SJCRH30 (cell line): ENCODE measurements around the gene RSPO1. TPM values are rescaled to one million over a fixed set of nuclear protein-coding genes. Genes with fewer than 3 reads are reported as not detected.

ENCODE experiments used
- DNase-seq, 2 experiments: peaks; one replicate each; pipeline ENCODE4 v3.0.0-alpha.2; 2015 to 2020
- H3K27ac ChIP-seq: fragments of 250-450 bp; sonication (Bioruptor Pico); 2 replicates; pipeline ENCODE4 v1.5.1; 2020; ENCODE audit warnings: mild to moderate bottlenecking, moderate library complexity
- H3K27me3 ChIP-seq: fragments of 250-450 bp; sonication (Bioruptor Pico); 2 replicates; pipeline ENCODE4 v1.5.1; 2020; ENCODE audit warnings: mild to moderate bottlenecking, moderate library complexity
- H3K36me3 ChIP-seq: fragments of 250-450 bp; sonication (Bioruptor Pico); 2 replicates; pipeline ENCODE4 v1.5.1; 2020; ENCODE audit warnings: mild to moderate bottlenecking, moderate library complexity
- H3K4me1 ChIP-seq: fragments of 250-450 bp; sonication (Bioruptor Pico); 2 replicates; pipeline ENCODE4 v1.5.1; 2020; ENCODE audit warnings: mild to moderate bottlenecking, moderate library complexity
- H3K4me3 ChIP-seq: fragments of 250-450 bp; sonication (Bioruptor Pico); 2 replicates; pipeline ENCODE4 v1.5.1; 2020; ENCODE audit warnings: mild to moderate bottlenecking, moderate library complexity
- H3K9me3 ChIP-seq: fragments of 250-450 bp; sonication (Bioruptor Pico); replicated peaks from 2 replicates; pipeline ENCODE4 v1.5.1; 2020; ENCODE audit warnings: mild to moderate bottlenecking, moderate library complexity
- total RNA-seq: library from RNA; depleted of rRNA; stranded (reverse); fragments of >200 nt; shearing (Covaris generic); gene quantifications from 2 replicates; pipeline ENCODE4 v1.2.3, GENCODE V29; 2014

Gene RSPO1
- total RNA-seq, 1 experiment from 2014 or later, result not detected

DNA sequence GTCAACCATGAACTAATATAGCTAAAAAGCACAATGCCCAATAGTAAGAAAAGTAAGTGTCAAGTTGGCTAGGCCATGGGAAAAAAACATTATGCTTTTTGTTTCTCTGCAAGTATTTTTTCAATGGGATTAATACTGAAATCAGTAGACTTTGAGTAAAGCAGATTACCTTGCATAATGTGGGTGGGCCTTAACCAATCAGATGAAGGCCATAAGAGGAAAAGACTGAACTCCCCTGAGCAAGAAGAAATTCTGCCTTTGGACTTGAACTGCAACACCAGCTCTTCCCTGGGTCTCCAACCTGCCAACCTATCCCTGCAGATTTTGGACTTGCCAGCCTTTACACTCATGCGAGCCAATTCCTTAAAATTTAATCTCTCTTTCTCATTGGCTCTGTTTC lies 6.4 kb upstream of the RSPO1 start:
- no peaks in the 10 kb centered on the region for H3K36me3 ChIP-seq
- no peak overlapping the region for H3K4me3 ChIP-seq
- DNase-seq, result no peak
- no peaks in the 10 kb centered on the region for H3K9me3 ChIP-seq
- H3K4me1 ChIP-seq, result no peaks in the 10 kb centered on the region
- peaks cover 37% of the 10 kb centered on the region for H3K27me3 ChIP-seq
- no peak overlapping the region for H3K27ac ChIP-seq

DNA sequence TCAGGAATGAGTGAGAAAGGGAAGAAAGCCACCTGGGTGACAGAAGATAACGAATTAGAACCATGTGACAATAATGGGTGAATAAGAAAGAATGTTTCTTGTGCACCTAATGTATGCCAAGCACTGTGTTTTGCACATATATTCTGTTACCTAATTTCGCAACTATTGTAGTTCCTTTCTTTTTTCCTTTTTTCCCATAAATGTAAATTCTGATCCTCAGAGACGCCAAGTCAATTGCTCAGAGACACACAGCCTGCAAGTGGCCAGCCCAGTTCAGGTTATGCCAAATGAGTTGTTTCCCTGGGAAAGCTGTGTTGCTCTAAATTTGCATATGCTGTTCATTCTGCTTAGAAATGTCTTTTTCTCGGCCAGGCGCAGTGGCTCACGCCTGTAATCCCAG lies 1.7 kb upstream of the RSPO1 start:
- H3K4me1 ChIP-seq, result no peaks in the 10 kb centered on the region
- H3K9me3 ChIP-seq, result no peaks in the 10 kb centered on the region
- no peak for DNase-seq
- no peaks in the 10 kb centered on the region for H3K36me3 ChIP-seq
- no peak overlapping the region for H3K4me3 ChIP-seq
- no peak overlapping the region for H3K27ac ChIP-seq
- H3K27me3 ChIP-seq, result peaks cover 61% of the 10 kb centered on the region

DNA sequence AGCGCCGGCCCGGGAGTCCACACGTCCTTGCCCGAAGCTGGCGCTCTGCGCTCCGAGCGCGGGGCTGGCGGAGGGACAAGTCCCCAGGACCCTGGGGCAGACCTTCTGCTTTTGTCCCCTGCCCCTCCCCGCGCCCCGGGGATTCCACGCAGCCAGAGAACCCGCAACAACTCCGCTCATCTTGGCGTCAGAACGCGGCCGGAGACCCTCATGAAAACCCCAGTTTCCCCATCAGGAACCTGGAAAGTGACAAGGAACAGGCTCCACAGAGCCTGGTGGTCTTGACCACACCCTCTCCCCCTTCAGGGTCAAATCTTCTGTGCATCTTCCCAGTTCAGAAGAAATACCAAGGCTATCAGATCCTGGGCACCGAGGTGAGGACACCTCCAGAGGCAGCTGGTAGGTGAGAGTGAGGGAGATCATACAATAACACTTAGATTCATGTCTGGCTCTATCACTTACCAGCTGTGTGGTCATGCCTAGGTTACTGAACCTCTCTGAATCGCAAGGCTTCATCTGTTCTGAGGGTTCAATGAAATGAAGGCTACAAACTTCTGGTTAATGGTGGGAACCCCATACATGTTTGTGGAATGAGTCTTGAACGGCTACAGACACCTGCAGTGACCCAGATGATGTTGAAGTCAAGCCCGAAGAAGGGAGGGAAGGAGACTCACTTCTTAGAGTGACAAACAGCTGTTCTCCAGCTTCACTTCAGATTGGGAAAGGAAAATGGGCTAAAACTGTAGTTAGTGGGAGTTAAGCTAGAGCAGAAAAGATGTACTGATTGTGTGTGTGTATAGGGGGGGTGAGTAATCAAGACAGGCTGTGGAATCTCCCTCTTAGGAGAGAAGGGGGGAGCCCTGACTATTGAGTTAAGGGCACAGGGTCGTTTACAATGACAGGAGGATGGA lies 555 bp upstream of the RSPO1 start:
- Histone ChIP-seq H3K27ac (no peak overlapping the region), H3K9me3 (no peaks in the 10 kb centered on the region), H3K4me1 (no peaks in the 10 kb centered on the region), H3K4me3 (no peak overlapping the region), H3K36me3 (no peaks in the 10 kb centered on the region), H3K27me3 (peaks cover 72% of the 10 kb centered on the region)
- no peak for DNase-seq

DNA sequence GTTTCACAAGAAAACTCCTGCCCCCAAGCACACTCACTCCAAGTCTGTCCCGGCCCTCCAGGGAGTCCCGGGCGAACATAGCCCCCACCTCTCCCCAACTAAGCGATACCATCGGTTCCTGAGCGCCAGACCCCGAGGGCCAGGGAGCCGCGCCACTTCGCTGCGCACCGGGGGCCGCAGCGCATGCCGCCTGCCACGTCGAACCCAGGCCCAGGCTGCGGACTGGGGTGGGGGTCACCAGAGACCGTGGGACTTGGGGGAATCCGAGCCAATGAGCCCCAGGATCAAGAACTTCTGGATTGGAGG lies 801 bp downstream of the RSPO1 start:
- Histone ChIP-seq H3K27ac (no peak overlapping the region), H3K4me1 (no peaks in the 10 kb centered on the region), H3K27me3 (peaks cover 80% of the 10 kb centered on the region), H3K36me3 (no peaks in the 10 kb centered on the region), H3K4me3 (no peak overlapping the region), H3K9me3 (no peaks in the 10 kb centered on the region)
- no peak for DNase-seq

DNA sequence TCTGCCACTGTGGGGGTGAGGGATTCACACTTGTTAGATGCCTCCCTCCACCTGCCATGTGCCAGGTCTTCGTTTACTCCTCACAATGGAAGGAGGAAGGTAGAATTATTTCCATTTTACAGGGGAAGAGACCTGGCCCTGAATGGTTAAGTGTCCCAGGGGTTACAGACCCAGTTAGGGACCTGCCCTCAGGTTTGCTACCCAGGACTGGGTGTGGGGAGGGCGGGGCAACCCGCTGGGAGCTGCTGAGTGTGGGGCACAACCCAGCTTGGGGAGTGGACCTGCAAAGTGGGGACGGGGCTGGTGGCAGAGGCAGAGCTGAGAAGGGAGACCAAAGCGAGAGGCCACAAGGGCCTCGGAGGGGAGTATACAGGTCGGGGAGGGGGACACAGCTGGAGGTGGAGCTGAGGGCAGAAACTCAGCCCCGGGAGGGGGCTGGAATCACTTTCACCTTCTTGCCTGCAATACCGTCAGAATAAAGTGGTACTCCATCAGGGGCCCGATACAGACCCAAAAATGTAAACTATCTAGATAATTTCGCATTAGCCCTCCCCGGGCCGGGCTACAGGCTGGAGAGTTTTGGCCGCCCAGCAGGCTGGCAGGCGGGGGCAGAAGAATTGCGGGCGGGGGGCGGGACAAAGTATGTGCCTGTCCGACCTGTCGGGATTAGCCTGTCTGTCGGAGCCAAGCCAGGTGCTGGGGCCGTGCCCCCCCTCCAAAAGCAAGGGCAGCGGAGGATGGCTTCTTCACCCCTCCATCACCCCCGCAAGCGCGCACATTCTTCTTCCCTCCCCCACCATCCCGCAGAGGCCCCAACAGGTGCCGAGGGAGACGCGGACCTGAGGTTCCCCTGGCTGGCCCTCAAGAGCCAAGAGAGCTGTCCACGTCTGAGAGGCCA lies 1.4 kb downstream of the RSPO1 start:
- Histone ChIP-seq H3K36me3 (no peaks in the 10 kb centered on the region), H3K4me3 (no peak overlapping the region), H3K27ac (no peak overlapping the region), H3K9me3 (no peaks in the 10 kb centered on the region), H3K27me3 (peaks cover 86% of the 10 kb centered on the region), H3K4me1 (no peaks in the 10 kb centered on the region)
- DNase-seq, result no peak

DNA sequence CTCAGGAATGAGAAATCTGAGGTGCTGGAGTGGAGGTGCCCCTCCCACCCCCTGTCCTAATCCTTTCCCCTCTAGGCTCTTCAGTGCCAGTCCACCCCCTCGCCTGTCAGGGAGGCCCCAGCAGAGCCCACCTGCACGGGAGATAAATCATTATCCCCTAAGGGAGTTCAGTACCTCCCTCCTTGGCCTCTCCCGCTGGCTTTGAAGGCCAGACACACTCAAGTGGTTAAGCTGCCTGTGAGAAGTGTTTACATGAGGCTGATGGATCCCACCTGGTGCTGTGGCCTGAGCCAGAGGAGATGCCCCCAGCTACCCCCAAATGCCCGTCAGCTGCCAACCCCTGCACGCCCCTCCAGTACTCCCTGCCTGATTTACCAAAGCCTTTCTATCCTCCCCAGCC lies 3.7 kb downstream of the RSPO1 start:
- Histone ChIP-seq H3K27me3 (peaks cover 93% of the 10 kb centered on the region), H3K27ac (no peak overlapping the region), H3K4me1 (no peaks in the 10 kb centered on the region), H3K9me3 (no peaks in the 10 kb centered on the region), H3K4me3 (no peak overlapping the region), H3K36me3 (no peaks in the 10 kb centered on the region)
- peak in 1 of 2 experiments; percentile 15 for DNase-seq

DNA sequence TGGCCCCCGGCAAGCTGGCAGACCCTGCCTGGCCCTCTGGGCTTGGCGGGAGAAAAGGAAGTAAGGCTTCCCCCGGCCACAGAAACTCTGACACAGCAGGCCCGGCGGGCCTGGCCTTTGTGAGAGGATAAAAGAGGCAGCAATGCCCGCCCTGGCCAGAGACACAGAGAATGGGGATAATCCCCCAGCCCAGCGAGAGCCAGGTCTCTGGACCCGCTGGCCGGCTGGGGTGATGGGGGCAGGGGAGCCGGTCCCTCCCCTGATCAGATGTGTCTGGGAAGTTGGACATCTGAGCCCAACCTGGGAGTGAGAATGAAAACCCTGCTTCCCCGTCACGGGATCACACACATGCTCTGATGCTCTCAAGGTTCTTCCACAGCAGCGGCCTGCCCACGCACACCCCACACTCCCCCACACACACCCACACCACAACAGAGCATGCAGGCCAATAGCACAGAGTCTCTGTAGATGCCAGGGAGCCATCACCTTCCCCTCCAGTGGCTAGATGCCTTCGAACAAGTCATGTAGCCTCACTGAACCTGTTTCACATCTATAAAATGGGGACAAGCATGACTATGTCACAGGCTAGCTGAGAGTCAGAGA lies 4.2 kb downstream of the RSPO1 start:
- Histone ChIP-seq H3K9me3 (no peaks in the 10 kb centered on the region), H3K4me1 (no peaks in the 10 kb centered on the region), H3K36me3 (no peaks in the 10 kb centered on the region), H3K27me3 (peaks cover 88% of the 10 kb centered on the region), H3K27ac (no peak overlapping the region), H3K4me3 (no peak overlapping the region)
- DNase-seq, result no peak

DNA sequence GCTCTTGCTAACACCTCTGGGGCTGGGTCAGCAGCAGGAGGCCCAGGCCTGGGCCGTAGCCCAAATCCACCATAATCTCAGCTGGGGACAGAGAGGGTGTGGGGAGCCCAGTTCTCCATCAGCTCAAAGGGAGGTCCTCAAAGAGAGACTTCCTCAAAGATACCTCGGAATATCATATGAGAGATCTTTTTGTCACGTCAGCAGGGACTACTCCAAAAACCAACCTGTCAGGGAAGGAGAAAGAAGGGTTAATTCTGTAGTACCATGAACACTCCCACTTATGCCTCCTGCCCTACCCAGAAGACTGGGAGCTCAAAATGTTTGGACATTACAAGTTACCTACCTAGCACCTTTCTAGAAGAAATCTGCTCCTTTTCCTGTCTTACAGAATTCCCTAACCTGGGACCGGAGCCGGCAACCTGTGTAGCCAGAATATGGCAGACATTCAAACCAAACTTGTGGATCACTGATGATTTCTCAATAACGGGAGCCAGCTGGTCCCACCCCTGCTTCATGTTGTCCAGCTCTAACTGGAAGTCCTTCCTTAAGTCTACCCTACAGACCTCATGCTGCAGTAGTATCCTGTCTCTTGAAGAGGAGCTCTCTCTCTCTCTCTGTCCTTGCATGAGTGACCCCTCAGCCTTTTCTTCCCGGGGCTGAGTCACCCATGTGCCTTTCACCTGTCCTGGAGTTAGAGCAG lies 4.8 kb downstream of the RSPO1 start:
- H3K27me3 ChIP-seq, result peaks cover 82% of the 10 kb centered on the region
- no peak overlapping the region for H3K4me3 ChIP-seq
- H3K27ac ChIP-seq, result no peak overlapping the region
- H3K9me3 ChIP-seq, result no peaks in the 10 kb centered on the region
- no peaks in the 10 kb centered on the region for H3K36me3 ChIP-seq
- no peaks in the 10 kb centered on the region for H3K4me1 ChIP-seq
- DNase-seq, result no peak

DNA sequence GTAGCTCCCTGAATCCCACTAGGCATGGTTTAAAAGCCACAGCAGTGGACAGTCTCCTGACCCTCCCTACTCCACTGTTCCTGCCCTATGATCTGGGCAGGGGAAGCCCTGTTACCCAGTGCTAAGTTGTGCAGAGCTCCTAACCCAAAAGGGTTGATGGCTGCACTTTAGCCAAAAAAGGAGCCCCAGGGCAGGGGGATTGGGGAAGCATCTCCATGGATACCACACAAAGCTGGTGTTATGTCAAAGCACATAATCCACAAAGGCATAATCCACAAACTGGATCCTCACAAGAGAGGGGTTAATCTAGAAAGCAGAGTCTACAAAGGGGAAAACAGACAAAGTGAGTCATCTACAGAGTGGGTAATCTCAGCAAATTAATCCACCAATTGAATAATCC lies 5.7 kb downstream of the RSPO1 start:
- Histone ChIP-seq H3K36me3 (no peaks in the 10 kb centered on the region), H3K27me3 (peaks cover 73% of the 10 kb centered on the region), H3K27ac (no peak overlapping the region), H3K4me3 (no peak overlapping the region), H3K9me3 (no peaks in the 10 kb centered on the region), H3K4me1 (no peaks in the 10 kb centered on the region)
- DNase-seq, result no peak

DNA sequence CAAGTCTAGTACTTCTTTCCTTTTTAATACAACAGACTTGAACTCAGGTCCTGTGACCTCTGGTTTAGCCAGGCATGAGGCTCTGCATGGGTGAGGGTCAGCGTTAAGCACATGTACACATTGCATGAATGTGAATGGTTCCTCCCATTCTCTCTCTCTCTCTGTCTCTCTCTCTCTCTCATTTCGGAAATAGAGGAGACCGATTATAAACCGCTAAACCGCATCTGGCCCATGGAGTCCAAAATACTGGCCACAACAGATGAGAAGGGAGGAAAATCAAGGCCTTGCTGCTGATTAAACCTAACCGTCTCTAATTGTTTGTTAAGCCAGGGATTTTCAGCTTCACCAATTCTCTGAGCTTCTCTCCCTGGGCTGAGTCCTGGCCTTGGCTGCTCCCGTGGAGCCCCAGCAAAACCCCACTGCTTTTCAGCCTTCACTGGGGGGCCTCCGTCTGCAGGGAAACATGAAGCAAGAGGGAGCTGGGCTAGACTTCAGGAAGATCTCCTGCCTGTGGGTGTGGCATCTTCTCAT lies 6.6 kb downstream of the RSPO1 start:
- Histone ChIP-seq H3K4me1 (no peaks in the 10 kb centered on the region), H3K36me3 (no peaks in the 10 kb centered on the region), H3K9me3 (no peaks in the 10 kb centered on the region), H3K27ac (no peak overlapping the region), H3K4me3 (no peak overlapping the region), H3K27me3 (peaks cover 64% of the 10 kb centered on the region)
- peak in 1 of 2 experiments; percentile 19 for DNase-seq

DNA sequence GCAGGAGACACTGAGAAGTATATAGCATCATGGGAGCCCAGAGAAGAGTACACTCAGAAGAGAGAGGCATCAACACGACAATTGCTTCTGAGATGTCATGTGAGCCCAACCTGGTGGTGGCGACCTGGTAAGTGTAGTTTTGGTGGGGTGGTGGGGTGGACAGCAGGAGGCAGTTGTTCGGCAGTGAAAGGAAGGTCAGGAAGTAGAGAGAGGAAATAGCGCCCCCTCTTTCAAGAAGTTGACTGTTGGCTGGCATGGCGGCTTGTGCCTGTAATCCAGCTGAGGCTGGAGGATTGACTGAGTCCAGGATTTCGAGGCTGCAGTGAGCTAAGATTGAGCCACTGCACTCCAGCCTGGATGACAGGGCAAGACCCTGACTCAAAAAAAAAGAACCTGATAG lies 12.6 kb downstream of the RSPO1 start:
- Histone ChIP-seq H3K27me3 (peaks cover 34% of the 10 kb centered on the region), H3K9me3 (no peaks in the 10 kb centered on the region), H3K36me3 (no peaks in the 10 kb centered on the region), H3K4me1 (no peaks in the 10 kb centered on the region), H3K4me3 (no peak overlapping the region), H3K27ac (no peak overlapping the region)
- DNase-seq, result no peak

DNA sequence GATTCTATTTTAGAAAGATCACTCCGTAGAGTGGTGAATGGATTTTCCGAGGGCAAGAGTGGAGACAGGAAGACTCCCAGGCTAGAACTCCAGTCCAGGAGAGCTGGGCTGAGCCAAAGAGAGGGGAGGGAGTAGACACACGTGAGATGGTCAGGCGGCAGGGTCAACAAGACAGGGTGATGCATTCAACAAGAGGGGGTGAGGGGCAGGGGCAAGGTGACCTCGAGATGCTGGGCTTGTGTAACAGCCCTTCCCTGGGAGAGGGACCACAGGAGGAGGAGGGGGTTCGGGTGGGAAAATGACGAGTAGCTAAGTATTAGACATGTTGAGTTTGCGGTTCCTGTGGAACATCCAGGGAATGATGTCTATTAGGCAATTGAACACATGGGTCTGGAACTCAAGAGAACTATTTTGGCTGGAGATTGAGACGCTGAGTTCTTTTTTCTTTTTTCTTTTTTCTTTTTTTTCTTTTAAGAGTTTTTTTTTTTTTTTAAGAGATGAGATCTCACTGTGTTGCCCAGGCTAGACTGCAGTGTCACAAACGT lies 13.3 kb downstream of the RSPO1 start:
- H3K4me1 ChIP-seq, result no peaks in the 10 kb centered on the region
- H3K9me3 ChIP-seq, result no peaks in the 10 kb centered on the region
- H3K36me3 ChIP-seq, result no peaks in the 10 kb centered on the region
- DNase-seq, result no peak
- H3K27ac ChIP-seq, result no peak overlapping the region
- H3K4me3 ChIP-seq, result no peak overlapping the region
- peaks cover 27% of the 10 kb centered on the region for H3K27me3 ChIP-seq

DNA sequence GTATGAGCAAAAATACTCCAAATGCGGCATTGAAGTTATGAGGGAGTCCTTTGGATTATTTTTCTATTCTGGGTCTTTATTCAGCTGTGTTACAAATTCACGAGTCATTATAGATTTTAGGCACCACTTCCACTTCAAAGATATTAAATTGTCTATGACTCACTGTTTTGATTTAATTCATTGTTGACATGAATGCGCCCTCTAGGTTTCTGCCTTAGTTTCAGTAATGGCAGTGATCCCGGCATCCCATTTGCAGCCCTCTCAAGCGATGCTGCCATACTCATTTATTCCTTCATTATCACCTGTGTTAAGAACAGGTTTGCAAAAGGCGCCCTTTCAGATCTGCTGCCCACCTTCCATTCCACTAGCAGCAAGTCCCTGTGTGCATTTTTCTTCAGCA lies 14.0 kb downstream of the RSPO1 start:
- no peak overlapping the region for H3K27ac ChIP-seq
- no peaks in the 10 kb centered on the region for H3K36me3 ChIP-seq
- H3K4me1 ChIP-seq, result no peaks in the 10 kb centered on the region
- DNase-seq, result no peak
- H3K4me3 ChIP-seq, result no peak overlapping the region
- peaks cover 29% of the 10 kb centered on the region for H3K27me3 ChIP-seq
- H3K9me3 ChIP-seq, result no peaks in the 10 kb centered on the region

DNA sequence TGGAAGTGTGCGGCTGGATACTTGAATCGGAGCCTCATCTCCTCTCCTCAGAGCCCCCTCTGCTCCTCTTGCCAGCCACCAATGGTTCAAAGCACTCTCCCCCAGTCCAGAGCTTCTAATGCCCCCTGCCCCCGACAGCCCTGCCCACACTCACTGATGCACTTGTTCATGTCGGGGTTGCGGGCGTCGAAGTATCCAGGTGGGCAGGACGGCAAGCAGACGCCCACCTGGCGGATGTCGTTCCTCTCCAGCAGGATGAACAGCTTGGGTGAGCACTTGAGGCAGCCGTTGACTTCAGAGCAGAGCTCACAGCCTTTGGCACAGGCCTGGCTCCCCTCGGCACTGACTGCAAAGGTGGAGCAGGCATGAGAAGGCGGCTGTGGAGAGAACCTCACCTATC lies 18.4 kb downstream of the RSPO1 start:
- Histone ChIP-seq H3K27ac (no peak overlapping the region), H3K4me3 (no peak overlapping the region), H3K36me3 (no peaks in the 10 kb centered on the region), H3K27me3 (peaks cover 59% of the 10 kb centered on the region), H3K9me3 (no peaks in the 10 kb centered on the region), H3K4me1 (no peaks in the 10 kb centered on the region)
- no peak for DNase-seq
